Peyer's patch (tissue), 4 donors: ENCODE results near the gene RBM19.

Experiments
- CTCF ChIP-seq, 6 experiments: fragments of 450-650 bp in 4 of 6; fragments of 200-600 bp in 2 of 6; sonication (generic) in 1 of 6; IDR thresholded peaks; one replicate each; pipeline ENCODE4 v1.5.1; 2017 to 2019; ENCODE audit warnings: antibody characterized with exemption in 6 of 6, mild to moderate bottlenecking in 3 of 6, moderate library complexity in 1 of 6
- POLR2A ChIP-seq, 2 donors: fragments of 450-650 bp; IDR thresholded peaks; one replicate each; pipeline ENCODE4 v1.5.1; 2017; ENCODE audit warnings: antibody characterized with exemption in 2 of 2, mild to moderate bottlenecking in 2 of 2, moderate library complexity in 2 of 2

- TF ChIP-seq CTCF (IDR thresholded peaks at IDR 0.05) = no peak
- no peak for TF ChIP-seq POLR2A (IDR thresholded peaks at IDR 0.05)
Measured at GRCh38 chr12:113958108-113958507, 8.0 kb downstream of the RBM19 start.
